ENCODE measurements around the gene COL1A2. TPM values are rescaled to one million over a fixed set of nuclear protein-coding genes. Genes with fewer than 3 reads are reported as not detected.

COL1A2 gene
- polyA plus RNA-seq, 1 donor, result 746 TPM

GRCh38 chr7:94409200-94409948 is 14.7 kb downstream of the COL1A2 start:
- DNase-seq, result no peak

DNA sequence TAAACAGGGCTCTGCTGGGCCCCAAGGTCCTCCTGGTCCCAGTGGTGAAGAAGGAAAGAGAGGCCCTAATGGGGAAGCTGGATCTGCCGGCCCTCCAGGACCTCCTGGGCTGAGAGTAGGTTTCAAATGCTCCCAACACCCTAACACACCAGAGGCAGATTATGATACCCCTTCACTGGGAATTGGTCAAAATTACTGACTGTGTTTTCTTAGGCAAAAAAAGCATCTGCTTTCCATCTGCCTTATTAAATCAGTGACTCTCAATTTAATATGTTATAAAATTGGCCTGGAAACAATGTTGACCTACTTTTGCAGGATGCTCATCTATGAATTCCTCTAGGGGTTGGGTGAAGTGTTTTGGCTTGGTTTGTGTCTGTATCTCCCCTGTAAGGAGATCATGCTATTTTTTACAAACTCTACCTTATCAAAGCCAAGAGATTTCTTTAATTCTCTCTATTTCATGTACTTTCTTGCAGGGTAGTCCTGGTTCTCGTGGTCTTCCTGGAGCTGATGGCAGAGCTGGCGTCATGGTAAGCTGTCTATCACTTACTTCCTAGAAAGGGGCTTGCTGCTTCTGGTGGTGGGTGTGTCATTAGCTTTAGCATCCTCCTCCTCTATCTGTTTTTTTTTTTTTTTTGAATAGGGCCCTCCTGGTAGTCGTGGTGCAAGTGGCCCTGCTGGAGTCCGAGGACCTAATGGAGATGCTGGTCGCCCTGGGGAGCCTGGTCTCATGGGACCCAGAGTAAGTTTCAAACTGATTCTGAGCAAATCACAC is 15.9 kb downstream of the COL1A2 start:
- DNase-seq, result no peak

GRCh38 chr7:94411188-94411466 is 16.4 kb downstream of the COL1A2 start:
- no peak for DNase-seq

GRCh38 chr7:94412762-94413322 is 18.1 kb downstream of the COL1A2 start:
- DNase-seq, result no peak

- no peak for DNase-seq
Measured at GRCh38 chr7:94414481-94414880, 19.8 kb downstream of the COL1A2 start.

- DNase-seq, result no peak
Measured at GRCh38 chr7:94414980-94415379, 20.3 kb downstream of the COL1A2 start.

GRCh38 chr7:94417306-94417705 is 22.6 kb downstream of the COL1A2 start:
- no peak for DNase-seq

DNA sequence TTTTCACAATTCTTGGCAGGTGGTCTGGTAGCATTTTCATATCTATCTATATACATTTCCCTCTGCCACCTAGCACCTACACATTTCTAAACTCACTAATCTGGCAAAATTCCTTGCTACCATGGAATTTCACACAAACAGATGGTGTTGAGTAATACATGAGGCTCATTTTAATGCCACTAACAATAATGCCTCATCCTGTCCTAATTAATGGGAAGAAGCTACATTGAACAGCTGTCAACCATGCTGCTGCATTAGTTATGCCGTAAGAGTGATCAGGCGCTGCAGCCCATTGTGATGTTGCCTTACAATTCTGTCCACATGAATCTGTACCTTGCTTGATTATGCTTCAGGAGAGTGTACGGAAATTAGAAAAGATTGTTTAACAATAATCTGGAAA is 23.2 kb downstream of the COL1A2 start:
- no peak for DNase-seq

- no peak for DNase-seq
Measured at GRCh38 chr7:94418851-94419250, 24.2 kb downstream of the COL1A2 start.

GRCh38 chr7:94420328-94420727 is 25.6 kb downstream of the COL1A2 start:
- DNase-seq, result no peak

DNA sequence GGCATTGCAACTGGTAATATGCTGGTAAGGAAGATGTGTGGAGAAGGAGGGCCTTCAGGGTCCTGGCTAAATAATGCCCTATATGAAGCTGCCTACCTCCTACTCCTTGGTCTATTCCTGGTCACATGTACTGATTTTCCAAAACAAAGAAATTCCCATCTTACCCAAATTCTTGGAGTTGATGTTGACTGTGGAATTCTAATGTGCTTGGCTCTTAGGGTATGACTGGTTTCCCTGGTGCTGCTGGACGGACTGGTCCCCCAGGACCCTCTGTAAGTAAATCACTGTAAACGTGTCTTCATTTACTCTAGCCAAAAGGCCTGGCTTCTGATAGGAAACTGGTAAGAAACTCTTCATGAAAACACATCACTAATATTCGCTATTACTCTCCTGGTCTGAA is 27.0 kb downstream of the COL1A2 start:
- DNase-seq, result no peak

GRCh38 chr7:94422136-94422535 is 27.4 kb downstream of the COL1A2 start:
- no peak for DNase-seq

- no peak for DNase-seq
Measured at GRCh38 chr7:94422827-94423460, 28.2 kb downstream of the COL1A2 start.

- DNase-seq, result no peak
Measured at GRCh38 chr7:94423863-94424735, 29.4 kb downstream of the COL1A2 start.

DNA sequence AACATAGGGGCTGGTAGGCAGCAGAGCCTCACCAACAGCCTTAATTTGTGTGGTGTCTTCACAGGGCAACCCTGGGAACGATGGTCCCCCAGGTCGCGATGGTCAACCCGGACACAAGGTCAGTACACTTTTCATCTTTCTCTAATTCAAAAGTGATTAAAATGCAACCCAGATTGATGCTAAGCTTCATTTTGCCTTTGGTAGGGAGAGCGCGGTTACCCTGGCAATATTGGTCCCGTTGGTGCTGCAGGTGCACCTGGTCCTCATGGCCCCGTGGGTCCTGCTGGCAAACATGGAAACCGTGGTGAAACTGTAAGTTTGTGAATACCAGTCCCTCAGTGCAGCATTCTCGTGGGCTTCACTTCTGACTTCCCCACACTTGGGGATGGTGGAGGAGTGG is 30.9 kb downstream of the COL1A2 start:
- DNase-seq, result no peak

GRCh38 chr7:94426980-94427875 is 32.5 kb downstream of the COL1A2 start:
- DNase-seq, result no peak

GRCh38 chr7:94429153-94429552 is 34.5 kb downstream of the COL1A2 start:
- no peak for DNase-seq

- no peak for DNase-seq
Measured at GRCh38 chr7:94431176-94431575, 36.5 kb downstream of the COL1A2 start.

DNA sequence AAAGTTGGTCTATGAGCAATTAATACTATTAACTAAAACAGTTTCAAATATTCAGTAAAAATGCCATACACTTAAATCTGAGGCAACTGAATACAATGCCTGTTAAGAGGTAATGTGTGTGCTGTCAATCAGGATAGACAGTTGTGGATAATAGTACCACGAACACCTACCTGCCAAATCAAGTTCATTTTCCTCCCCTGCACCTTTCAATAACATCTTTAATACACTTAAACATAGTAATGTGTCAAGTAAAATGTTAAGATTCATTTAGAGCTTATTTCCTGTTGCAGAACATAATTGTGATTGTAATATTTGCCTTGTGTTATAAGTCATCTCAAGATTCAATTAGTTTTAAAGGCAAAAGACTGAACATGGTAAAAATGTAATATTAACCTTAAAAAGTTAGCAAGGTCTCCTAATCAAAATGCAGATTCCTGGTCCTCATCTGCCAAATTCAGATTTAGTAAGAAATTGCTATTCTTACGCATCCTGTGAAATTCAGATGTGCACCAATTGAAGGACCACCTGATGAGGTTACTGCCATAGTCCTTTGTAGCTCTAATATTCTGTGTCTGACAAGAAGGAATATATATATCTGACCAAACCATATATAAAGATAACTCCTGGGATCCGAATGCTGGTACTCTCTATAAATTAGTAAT is 37.1 kb downstream of the COL1A2 start:
- no peak for DNase-seq

DNA sequence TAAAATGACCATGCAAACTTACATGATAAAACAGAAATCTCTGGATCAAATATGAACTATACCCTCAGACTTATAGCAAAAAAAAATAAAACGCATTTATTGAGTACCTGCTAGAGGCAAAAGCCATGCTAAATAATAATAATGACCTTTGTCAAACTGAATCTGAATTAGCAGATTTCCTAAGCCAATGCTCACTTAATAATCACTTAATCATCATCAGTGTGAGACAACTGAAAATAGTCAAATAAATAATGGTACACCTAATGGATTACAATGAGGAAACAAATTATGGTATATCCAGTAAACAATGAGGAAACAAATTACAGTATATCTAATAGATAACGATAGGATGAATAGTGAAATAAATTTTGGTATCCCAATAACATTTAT is 37.6 kb downstream of the COL1A2 start:
- no peak for DNase-seq
